Endothelial cell of umbilical vein (primary cell): ENCODE data around the gene SPON2. TPM values are rescaled to one million over a fixed set of nuclear protein-coding genes. Genes with fewer than 3 reads are reported as not detected.
A peak's percentile ranks its signal among the peaks of the same experiment; 100 is the strongest.

Experiments used
- BruUV-seq: library from RNA; stranded (reverse); fragments of 400-500 nt; replicated peaks from 2 replicates; lab custom pipeline; 2021; lab: Mats Ljungman, UMichigan
- CTCF ChIA-PET: fragments of 300-600, 350-600 bp; sonication (Branson Sonifier 250); formaldehyde crosslinking; loops from one replicate; lab custom pipeline; 2021; ENCODE audit warnings: antibody characterized with exemption, inconsistent platforms; lab: Charles Lee
- POLR2A ChIA-PET: fragments of 300-600, 350-600 bp; sonication (Branson Sonifier 250); formaldehyde crosslinking; loops from one replicate; lab custom pipeline; 2021; ENCODE audit warnings: antibody characterized with exemption, inconsistent platforms; lab: Charles Lee
- DNase-seq: peaks from one replicate; pipeline ENCODE4 v3.0.0-alpha.2; 2011; ENCODE audit warnings: low read depth, low spot score
- FAIRE-seq: peaks from 2 replicates; lab custom pipeline; 2011; peaks lifted over from hg19 to GRCh38; lab: Jason Lieb, UNC
- H2AFZ ChIP-seq: 2 replicates; pipeline ENCODE4 v1.6.0; 2012; ENCODE audit warnings: low read depth, low read length, control low read depth, inconsistent platforms
- H3K27ac ChIP-seq: 2 replicates; pipeline ENCODE4 v1.5.1; 2011; ENCODE audit warnings: low read depth, mild to moderate bottlenecking, control low read depth, low read length, moderate library complexity; ENCODE audit not compliant: insufficient read depth
- H3K27me3 ChIP-seq, 2 experiments: 2 replicates each; pipeline versions ENCODE4 v1.6.0 to v1.6.1; 2011; ENCODE audit warnings: low read length in 2 of 2, mixed read lengths in 1 of 2; ENCODE audit not compliant: control insufficient read depth in 2 of 2, insufficient read depth in 2 of 2
- H3K36me3 ChIP-seq, 2 experiments: 2 replicates in 1 of 2; 3 replicates in 1 of 2; pipeline ENCODE4 v1.5.1; 2011; ENCODE audit warnings: low read length in 2 of 2, mild to moderate bottlenecking in 1 of 2, moderate library complexity in 1 of 2; ENCODE audit not compliant: control insufficient read depth in 2 of 2, insufficient read depth in 2 of 2; ENCODE audit errors: extremely low read depth in 1 of 2
- H3K4me1 ChIP-seq: 3 replicates; pipeline ENCODE4 v1.5.1; 2011; ENCODE audit warnings: mild to moderate bottlenecking, low read length; ENCODE audit not compliant: control insufficient read depth, insufficient read depth; ENCODE audit errors: extremely low read depth
- H3K4me2 ChIP-seq: 2 replicates; pipeline ENCODE4 v1.6.1; 2011; ENCODE audit warnings: low read length, control low read depth, mixed read lengths; ENCODE audit not compliant: insufficient read depth
- H3K4me3 ChIP-seq, 3 experiments: fragments of 200-600 bp in 1 of 3; sonication (generic), shearing (Covaris generic) in 1 of 3; replicated peaks in 1 of 3; 2 replicates each; pipeline ENCODE4 v1.5.1; 2011 to 2016; ENCODE audit warnings: control low read depth in 3 of 3, low read length in 3 of 3, mild to moderate bottlenecking in 2 of 3, inconsistent platforms in 1 of 3, low read depth in 1 of 3, moderate library complexity in 1 of 3; ENCODE audit not compliant: insufficient read depth in 1 of 3
- H3K79me2 ChIP-seq: 2 replicates; pipeline ENCODE4 v1.6.0; 2012; ENCODE audit warnings: low read length, inconsistent platforms; ENCODE audit not compliant: control insufficient read depth, insufficient read depth
- H3K9ac ChIP-seq: replicated peaks from 2 replicates; pipeline ENCODE3; 2011; ENCODE audit warnings: low read length, control low read depth; ENCODE audit not compliant: insufficient read depth; ENCODE audit errors: extremely low read depth
- H3K9me1 ChIP-seq: replicated peaks from 3 replicates; pipeline ENCODE4 v1.6.0; 2011; ENCODE audit warnings: mild to moderate bottlenecking, low read length; ENCODE audit not compliant: control insufficient read depth, insufficient read depth; ENCODE audit errors: extremely low read depth
- H3K9me3 ChIP-seq: replicated peaks from 2 replicates; pipeline ENCODE4 v1.5.1; 2012; ENCODE audit warnings: low read length, inconsistent platforms; ENCODE audit not compliant: control insufficient read depth, insufficient read depth
- H4K20me1 ChIP-seq: replicated peaks from 2 replicates; pipeline ENCODE3; 2011; ENCODE audit warnings: mild to moderate bottlenecking, low read length; ENCODE audit not compliant: control insufficient read depth, insufficient read depth; ENCODE audit errors: extremely low read depth
- CTCF ChIP-seq, 2 donors: IDR thresholded peaks; 1 replicate in 1 of 2; 2 replicates in 1 of 2; pipeline ENCODE4 v1.5.1; 2011; ENCODE audit warnings: low read length in 2 of 2, mild to moderate bottlenecking in 2 of 2, moderate library complexity in 2 of 2, control low read depth in 1 of 2, inconsistent platforms in 1 of 2, low read depth in 1 of 2; ENCODE audit not compliant: insufficient read depth in 1 of 2; ENCODE audit errors: extremely low read depth in 1 of 2
- GATA2 ChIP-seq: IDR thresholded peaks from 2 replicates; pipeline ENCODE4 v1.7.0; 2011; ENCODE audit warnings: low read depth, mild to moderate bottlenecking, moderate library complexity, mixed read lengths, low read length; ENCODE audit not compliant: insufficient read length, insufficient read depth
- JUN ChIP-seq: IDR thresholded peaks from 2 replicates; pipeline ENCODE4 v1.6.1; 2011; ENCODE audit warnings: borderline replicate concordance, low read depth; ENCODE audit not compliant: insufficient read length, insufficient read depth
- MYC ChIP-seq: IDR thresholded peaks from one replicate; pipeline ENCODE4 v1.6.1; 2011; ENCODE audit warnings: mild to moderate bottlenecking, low read depth, low read length
- POLR2A ChIP-seq: IDR thresholded peaks from 2 replicates; pipeline ENCODE4 v1.6.1; 2012; ENCODE audit warnings: low read depth, mild to moderate bottlenecking, control low read depth, low read length
- dilution Hi-C: fragments of 300-500 bp; cut with MboI; formaldehyde crosslinking; loops from one replicate; pipeline ENCODE4 v1.15.0; 2019; ENCODE audit warnings: low sequenced_read_pairs; ENCODE audit not compliant: extremely low pct_ligation_motif_present
- intact Hi-C: fragments of 100-400 bp; cut with micrococcal nuclease; formaldehyde crosslinking; loops from one replicate; pipeline ENCODE4 v1.10.0; 2022
- polyA plus RNA-seq, 4 experiments: library from polyadenylated mRNA; depleted of rRNA in 3 of 4; stranded (reverse) in 3 of 4; unstranded in 1 of 4; fragments of >200 nt; gene quantifications; 2 replicates each; pipeline versions ENCODE4 v1.2.1 to v1.2.3, GENCODE V29; 2011 to 2012; ENCODE audit warnings: missing spikeins in 1 of 4
- total RNA-seq: library from RNA; stranded (reverse); gene quantifications from 2 replicates; pipeline ENCODE4 v1.2.3, GENCODE V29; 2021

SPON2 gene
- total and polyA plus RNA-seq, 2 donors (not counting 3 experiments of a cell fraction or from before 2014, with no cell fraction given): 0.04 TPM; not detected in 1

GRCh38 chr4:1209821-1210220 is 37.4 kb upstream of the SPON2 start:
- dilution Hi-C loops (no loop called here), intact Hi-C loops (no loop called here)
- Histone ChIP-seq H3K4me3 (no peak overlapping the region), H4K20me1 (no peaks in the 10 kb centered on the region), H3K9me1 (no peaks in the 10 kb centered on the region), H3K27ac (no peak overlapping the region), H2AFZ (no peak overlapping the region), H3K79me2 (no peaks in the 10 kb centered on the region), H3K4me1 (no peaks in the 10 kb centered on the region), H3K36me3 (peaks cover 5 to 15% of the 10 kb centered on the region in 2 experiments), H3K27me3 (no peaks in the 10 kb centered on the region), H3K9ac (no peak overlapping the region), H3K4me2 (no peak overlapping the region), H3K9me3 (no peaks in the 10 kb centered on the region)
- POLR2A ChIA-PET: no interaction called here
- FAIRE-seq (no peak), DNase-seq (peak; percentile 62)
- TF ChIP-seq JUN (no peak), CTCF (IDR thresholded peaks at IDR 0.05; ENCODE audit: extremely low read depth in 1 of 2, insufficient read depth in 1 of 2, low read depth in 1 of 2, low read length in 2 of 2) (no peak), POLR2A (no peak), GATA2 (no peak), MYC (no peak)
- CTCF ChIA-PET: interaction anchor here (1.3 kb wide), 1 partner anchor 58 kb away, joined by 4 read pairs; no protein-coding TSS in a partner anchor
- no TSS peak for BruUV-seq

GRCh38 chr4:1208970-1209704 is 36.8 kb upstream of the SPON2 start:
- POLR2A ChIA-PET: no interaction called here
- intact Hi-C loops: no loop called here
- Histone ChIP-seq H3K9ac (no peak overlapping the region), H4K20me1 (no peaks in the 10 kb centered on the region), H3K36me3 (peaks cover 5 to 12% of the 10 kb centered on the region in 2 experiments), H3K9me3 (no peaks in the 10 kb centered on the region), H3K27ac (no peak overlapping the region), H3K4me2 (no peak overlapping the region), H3K27me3 (no peaks in the 10 kb centered on the region), H3K79me2 (no peaks in the 10 kb centered on the region), H3K9me1 (no peaks in the 10 kb centered on the region), H2AFZ (no peak overlapping the region), H3K4me1 (no peaks in the 10 kb centered on the region), H3K4me3 (no peak overlapping the region)
- CTCF ChIA-PET: no interaction called here
- DNase-seq (peak; percentile 26), FAIRE-seq (no peak)
- TF ChIP-seq CTCF (IDR thresholded peaks at IDR 0.05; ENCODE audit: extremely low read depth in 1 of 2, insufficient read depth in 1 of 2, low read depth in 1 of 2, low read length in 2 of 2) (no peak), JUN (no peak)
- no TSS peak for BruUV-seq
- dilution Hi-C loops: no loop called here
